Stimulated activated CD4-positive, alpha-beta T cell treated with anti-CD3 and anti-CD28 coated beads, TNF-alpha, amount 100 ng/mL, for 4 hours (primary cell): ENCODE data around the gene IQCE.

Source experiments
- DNase-seq, 3 experiments: peaks; one replicate each; pipeline ENCODE4 v3.0.0-alpha.2; 2020; ENCODE audit warnings: low read depth in 3 of 3

IQCE gene

GRCh38 chr7:2616387-2617324, 57.9 kb downstream of the IQCE start:
- no peak for DNase-seq

DNA sequence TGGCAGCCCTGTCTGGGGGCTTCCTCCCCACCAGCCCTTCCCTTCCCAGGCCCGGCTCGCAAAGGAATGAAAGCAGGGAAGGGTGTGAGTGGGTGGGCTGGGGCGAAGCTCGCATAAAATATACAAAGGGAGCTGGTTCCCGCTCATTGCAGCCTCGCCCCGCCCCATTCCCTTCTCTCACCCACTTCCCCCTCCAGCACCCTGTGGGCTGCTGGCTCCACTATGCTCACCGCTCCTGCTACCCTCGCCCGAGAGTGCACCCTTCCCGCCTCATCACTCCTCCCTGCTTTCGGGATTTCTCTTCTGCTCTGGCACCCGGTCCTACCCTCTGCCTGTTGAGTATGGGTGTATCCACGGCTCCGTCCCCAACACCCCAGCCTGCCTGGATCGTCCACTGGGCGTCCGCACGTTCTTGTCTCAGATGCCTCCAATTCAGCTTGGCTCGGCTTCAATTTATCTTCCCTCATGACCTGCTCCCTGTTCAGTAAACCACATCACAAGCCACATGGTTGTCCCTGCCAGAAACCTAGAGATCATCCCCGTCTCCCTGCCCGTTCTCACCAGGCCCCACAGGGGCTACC, 58.6 kb downstream of the IQCE start:
- DNase-seq: no peak

GRCh38 chr7:2619116-2619515, 60.3 kb downstream of the IQCE start:
- no peak for DNase-seq

DNA sequence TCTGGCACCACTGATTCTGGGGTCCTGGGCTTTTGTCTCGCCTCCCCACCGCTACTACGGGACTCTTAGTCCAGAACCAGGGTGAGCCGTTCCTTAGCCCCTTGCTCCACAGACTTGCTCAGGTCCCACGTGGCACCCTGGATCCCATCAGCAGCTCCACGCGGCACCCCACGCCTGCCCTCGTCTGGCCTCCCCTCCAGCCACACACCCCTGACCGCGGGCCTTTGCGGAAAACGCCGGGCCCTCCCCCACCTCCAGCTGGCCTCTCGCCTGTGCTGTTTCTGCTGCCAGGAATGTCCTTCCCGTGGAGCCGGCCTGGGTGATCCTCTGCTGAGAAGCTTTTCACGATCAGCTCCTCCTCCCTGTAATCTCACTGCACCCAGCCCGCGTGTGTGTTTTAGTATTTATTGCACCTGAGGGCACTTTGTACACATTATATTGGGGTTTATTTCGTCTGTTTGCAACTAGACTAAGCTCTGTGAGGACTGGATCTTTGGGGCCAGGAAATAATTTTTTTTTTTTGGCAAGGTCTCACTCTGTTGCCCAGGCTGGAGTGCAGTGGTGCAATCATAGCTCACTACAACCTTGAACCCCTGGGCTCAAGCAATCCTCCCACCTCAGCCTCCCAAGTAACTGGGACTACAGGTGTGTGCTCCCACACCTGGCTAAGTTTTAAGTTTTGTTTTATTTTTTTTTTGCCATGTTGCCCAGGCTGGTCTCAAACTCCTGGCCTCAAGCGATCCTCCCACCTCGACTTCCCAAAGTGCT, 62.5 kb downstream of the IQCE start:
- DNase-seq: no peak

- DNase-seq: no peak
Observed at GRCh38 chr7:2621948-2622640, 63.3 kb downstream of the IQCE start.

GRCh38 chr7:2622869-2623697, 64.3 kb downstream of the IQCE start:
- DNase-seq: no peak

DNA sequence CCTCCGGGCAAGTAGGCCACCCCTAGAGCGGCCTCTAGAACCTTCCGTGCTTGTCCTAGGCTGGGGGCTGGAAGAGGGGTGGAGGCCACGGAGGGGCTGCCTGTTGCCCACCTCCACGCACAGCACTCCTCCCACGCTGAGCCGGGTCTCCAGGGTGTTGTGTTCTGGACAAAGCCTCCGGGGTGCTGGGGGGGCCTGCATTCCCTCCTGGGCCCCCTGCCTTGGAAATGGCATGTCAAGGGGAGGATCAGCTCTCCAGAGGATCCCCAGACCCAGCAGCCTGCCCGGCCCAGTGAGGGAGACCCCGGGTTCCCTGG, 64.9 kb downstream of the IQCE start:
- no peak for DNase-seq

GRCh38 chr7:2624293-2624886, 65.6 kb downstream of the IQCE start:
- DNase-seq: no peak

DNA sequence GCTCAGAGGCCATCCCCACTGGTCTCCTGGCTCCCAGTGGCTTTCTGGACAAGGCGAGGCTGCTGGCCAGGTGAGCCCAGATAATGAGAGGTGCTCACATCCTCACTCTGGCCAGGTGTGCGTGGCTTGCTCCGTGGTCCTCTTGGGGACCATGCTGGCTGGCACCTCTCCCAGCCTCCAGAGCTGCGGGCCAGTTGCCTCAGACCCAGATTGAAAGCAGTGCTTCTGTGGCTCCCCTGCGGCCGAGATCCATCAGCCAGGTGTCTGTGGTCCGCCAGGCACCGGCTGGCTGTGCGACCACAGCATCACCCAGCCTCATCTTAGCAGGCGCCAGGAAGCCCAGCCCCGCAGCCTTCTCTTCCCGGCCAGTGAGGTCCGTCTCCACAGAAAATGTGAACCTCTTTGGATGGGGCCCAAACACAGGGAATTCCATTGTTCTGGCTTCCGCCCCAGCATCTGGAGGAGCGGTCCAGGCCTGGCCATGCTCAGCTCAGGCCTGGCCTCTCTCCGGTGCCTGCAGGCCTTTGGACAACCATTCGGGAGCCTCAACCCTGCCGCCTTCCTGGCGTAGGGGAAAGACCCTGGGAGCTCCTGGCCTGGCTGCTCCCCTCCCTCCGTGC, 67.8 kb downstream of the IQCE start:
- DNase-seq: no peak

DNA sequence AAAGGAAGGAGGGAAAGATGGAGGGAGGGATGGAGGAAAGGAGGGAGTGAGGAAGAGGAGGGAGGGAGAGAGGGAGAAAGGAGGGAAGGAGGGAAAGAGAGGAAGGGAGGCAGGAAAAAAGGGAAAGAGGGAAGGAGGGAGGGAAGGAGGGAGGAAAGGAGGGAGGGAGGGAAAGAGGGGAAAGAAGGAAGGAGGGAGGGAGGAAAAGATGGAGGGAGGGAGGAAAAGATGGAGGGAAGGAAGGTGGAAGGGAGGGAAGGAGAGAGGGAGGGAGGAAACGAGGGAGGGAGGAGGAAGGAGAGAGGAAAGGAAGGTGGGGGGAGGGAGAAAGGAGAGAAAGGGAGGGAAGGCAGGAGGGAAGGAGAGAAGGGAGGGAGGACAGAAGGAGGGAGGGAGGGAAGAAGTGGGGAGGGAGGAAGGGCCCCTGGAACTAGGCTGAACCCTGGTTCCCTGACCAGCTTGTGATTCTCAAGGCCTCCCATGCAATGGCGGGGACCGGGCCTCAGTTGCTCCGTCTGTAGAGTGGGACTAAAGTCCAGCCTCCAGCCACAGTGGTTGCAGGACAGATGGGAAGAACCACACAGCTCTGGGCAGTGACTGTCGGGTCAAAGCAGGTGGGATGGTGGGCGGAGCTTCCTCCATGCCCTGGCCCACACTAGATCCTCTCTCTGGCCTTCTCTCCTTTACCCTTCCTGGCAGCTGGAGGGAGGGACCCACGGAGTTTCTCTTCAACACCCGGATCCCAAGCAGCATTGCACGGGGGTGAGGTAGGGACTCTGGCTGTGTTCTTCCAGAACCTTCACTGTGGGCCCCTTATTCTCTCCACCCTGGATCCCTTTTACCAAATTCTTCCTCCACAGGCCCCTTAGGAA, 68.7 kb downstream of the IQCE start:
- no peak for DNase-seq

GRCh38 chr7:2628130-2628482, 69.3 kb downstream of the IQCE start:
- no peak for DNase-seq

GRCh38 chr7:2628891-2629290, 70.1 kb downstream of the IQCE start:
- DNase-seq: no peak

GRCh38 chr7:2629746-2630681, 71.2 kb downstream of the IQCE start:
- no peak for DNase-seq

- DNase-seq: peak in 1 of 3 experiments; percentile 41
Observed at GRCh38 chr7:2631946-2632732, 73.4 kb downstream of the IQCE start, which contains the start of gene TTYH3. TSS of gene TTYH3 (plus strand) at chr7:2631986. CDS start at chr7:2632156, 170 bp downstream.

DNA sequence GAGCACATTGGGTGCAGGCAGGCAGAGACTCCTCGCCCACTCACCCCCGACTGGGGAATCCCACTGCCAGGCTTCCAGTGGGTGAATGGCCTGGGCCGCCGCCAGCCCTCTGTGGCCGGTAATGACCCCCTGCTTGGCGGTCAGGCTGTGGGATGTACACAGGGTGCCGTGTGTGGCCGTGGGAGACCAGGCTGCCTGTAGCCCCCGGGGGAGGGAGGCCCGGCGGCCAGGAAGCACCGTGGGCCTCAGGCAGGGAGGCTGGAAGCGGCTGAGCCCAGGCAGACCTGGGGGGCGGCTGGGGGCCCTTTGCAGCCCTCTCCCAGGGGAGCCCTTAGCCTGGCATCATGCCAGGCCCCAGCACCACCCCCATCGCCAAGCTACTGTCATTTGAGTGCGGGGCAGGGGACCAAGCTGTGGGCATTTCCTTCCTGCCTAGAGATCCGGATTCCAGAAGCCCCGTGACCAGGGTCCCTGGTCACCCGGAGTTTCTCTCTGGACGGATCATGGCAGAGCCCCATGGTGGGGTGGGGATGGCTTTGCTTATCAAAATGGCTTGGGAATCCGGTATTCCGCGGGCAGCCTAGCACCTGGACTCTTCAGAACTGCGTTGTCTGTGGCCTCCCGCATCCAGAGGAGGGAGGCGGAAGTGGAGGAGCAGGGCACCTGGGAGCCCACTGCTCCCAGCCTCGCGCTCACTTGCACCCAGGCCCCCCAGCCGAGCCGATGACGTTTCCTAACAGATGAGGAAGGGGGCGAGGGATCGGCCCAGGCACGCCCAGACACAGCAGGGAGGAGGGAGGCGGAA, 74.2 kb downstream of the IQCE start:
- peak in 2 of 3 experiments; percentile 31 to 46 for DNase-seq

- DNase-seq: peak in 2 of 3 experiments; percentile 28 to 31
Observed at GRCh38 chr7:2633538-2634266, 74.9 kb downstream of the IQCE start.
